Measurements from ENCODE around the gene PRIMA1.

DNA sequence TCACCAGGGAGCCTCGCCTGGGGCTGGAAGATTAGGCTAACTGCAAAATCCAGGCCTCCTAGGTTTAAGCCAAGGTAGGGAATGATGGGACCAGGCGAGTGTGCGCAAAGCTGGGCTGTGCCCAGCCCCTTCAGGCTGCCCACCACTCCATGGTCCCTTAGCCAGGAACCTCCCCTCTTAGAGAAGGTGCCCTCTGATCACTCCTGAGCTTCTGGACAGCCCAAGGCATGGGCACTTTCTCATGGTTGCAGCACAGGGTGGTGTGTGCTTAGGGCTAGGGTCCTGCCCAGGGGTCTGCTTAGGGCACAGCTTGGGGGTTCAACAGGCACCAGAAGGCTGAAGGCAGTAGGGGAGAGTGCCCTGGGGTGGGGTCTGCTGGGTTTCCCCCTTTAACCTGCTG, 69.0 kb downstream of the PRIMA1 start:
- no peak for TF ChIP-seq POLR2A (IDR thresholded peaks at IDR 0.05)
- no peak for TF ChIP-seq CTCF (IDR thresholded peaks at IDR 0.05)
